Left ventricle myocardium inferior (tissue), 1 donor: ENCODE data around the gene SLC25A44. TPM values are rescaled to one million over a fixed set of nuclear protein-coding genes. Genes with fewer than 3 reads are reported as not detected.

Source experiments
- DNase-seq: peaks from one replicate; pipeline ENCODE4 v3.0.0-alpha.2; 2020
- H3K27ac ChIP-seq: fragments of 200-600 bp; replicated peaks from 2 replicates; pipeline ENCODE4 v1.8.0; 2021
- H3K27me3 ChIP-seq: fragments of 200-600 bp; 2 replicates; pipeline ENCODE4 v1.8.0; 2021; ENCODE audit warnings: low read depth
- H3K36me3 ChIP-seq: fragments of 200-600 bp; 2 replicates; pipeline ENCODE4 v1.8.0; 2021
- H3K4me1 ChIP-seq: fragments of 200-600 bp; 2 replicates; pipeline ENCODE4 v1.8.0; 2021
- H3K4me3 ChIP-seq: fragments of 200-600 bp; 2 replicates; pipeline ENCODE4 v1.8.0; 2021; ENCODE audit warnings: mild to moderate bottlenecking, moderate library complexity
- H3K9me3 ChIP-seq: fragments of 200-600 bp; replicated peaks from 2 replicates; pipeline ENCODE4 v1.8.0; 2021
- intact Hi-C: fragments of 100-400 bp; cut with micrococcal nuclease; formaldehyde crosslinking; loops from one replicate; pipeline ENCODE4 v1.11.0; 2022
- total RNA-seq: library from RNA; stranded (reverse); fragmentation: NEBNext Ultra II Directional; extraction: Animal tissue kit (Norgen Biotek cat#: 25700); gene quantifications from one replicate; pipeline ENCODE4 v1.2.1, GENCODE V29; 2021
- TF ChIP-seq, protein P1 (sequence below): fragments of 200-600 bp; IDR thresholded peaks from 2 replicates; pipeline ENCODE4 v1.8.0; 2021; ENCODE audit warnings: antibody characterized with exemption, mild to moderate bottlenecking, borderline replicate concordance
- donor health status: DM: no; HTN: yes; CAD: no; lungs with severe emphysema.

SLC25A44 gene
- total RNA-seq, 1 donor from 2014 or later, result 14.4 TPM

DNA sequence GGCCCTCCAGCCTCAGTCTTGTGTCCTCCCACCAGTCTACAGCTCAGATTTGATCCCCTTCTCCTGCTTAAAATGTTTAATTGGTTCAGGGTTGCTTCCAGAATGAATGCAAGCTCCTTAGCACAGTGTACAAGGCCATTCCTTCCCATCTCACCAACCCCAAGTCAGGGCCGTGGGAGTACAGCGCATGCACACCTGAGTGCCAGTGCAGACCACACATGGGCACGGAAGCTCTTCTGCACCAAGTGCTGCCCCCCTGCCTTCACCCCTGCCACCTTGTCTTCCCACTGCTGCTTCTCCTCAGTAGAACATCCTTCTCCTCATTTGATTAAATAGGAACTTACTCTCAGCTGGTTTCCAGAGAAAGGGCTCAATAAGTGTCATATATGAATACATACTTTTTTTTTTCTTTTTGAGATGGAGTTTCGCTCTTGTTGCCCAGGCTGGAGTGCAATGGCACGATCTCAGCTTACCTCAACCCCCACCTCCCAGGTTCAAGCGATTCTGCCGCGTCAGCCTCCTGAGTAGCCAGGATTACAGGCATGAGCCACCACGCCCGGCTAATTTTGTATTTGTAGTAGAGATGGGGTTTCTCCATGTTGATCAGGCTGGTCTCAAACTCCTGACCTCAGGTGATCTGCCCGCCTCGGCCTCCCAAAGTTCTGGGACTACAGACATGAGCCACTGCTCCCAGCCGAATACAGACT, 28.2 kb downstream of the SLC25A44 start:
- no peaks in the 10 kb centered on the region for H3K27me3 ChIP-seq
- H3K9me3 ChIP-seq, result no peaks in the 10 kb centered on the region
- peaks cover 53% of the 10 kb centered on the region for H3K36me3 ChIP-seq
- intact Hi-C loops, result loop anchor here (5.0 kb wide), 1 partner anchor 75 kb away; no protein-coding TSS in a partner anchor
- H3K4me1 ChIP-seq, result peaks cover 9% of the 10 kb centered on the region
- no peak overlapping the region for H3K27ac ChIP-seq
- no peak overlapping the region for H3K4me3 ChIP-seq
- TF ChIP-seq, protein P1, sequence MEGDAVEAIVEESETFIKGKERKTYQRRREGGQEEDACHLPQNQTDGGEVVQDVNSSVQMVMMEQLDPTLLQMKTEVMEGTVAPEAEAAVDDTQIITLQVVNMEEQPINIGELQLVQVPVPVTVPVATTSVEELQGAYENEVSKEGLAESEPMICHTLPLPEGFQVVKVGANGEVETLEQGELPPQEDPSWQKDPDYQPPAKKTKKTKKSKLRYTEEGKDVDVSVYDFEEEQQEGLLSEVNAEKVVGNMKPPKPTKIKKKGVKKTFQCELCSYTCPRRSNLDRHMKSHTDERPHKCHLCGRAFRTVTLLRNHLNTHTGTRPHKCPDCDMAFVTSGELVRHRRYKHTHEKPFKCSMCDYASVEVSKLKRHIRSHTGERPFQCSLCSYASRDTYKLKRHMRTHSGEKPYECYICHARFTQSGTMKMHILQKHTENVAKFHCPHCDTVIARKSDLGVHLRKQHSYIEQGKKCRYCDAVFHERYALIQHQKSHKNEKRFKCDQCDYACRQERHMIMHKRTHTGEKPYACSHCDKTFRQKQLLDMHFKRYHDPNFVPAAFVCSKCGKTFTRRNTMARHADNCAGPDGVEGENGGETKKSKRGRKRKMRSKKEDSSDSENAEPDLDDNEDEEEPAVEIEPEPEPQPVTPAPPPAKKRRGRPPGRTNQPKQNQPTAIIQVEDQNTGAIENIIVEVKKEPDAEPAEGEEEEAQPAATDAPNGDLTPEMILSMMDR, result no peak
- no peak for DNase-seq

DNA sequence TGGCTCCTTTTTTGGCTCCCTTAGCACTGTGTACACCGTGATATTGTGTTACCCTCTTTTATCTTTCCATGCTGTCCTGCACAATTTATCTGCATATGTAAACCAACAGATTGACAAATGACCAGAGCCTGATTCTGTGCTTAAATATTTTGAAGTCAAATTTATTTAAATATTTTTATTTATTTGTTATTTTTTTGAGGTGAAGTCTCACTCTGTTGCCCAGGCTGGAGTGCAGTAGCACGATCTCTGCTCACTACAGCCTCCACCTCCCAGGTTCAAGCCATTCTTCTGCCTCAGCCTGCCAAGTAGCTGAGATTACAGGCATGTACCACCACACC, 31.7 kb downstream of the SLC25A44 start:
- H3K4me3 ChIP-seq, result no peak overlapping the region
- H3K36me3 ChIP-seq, result peaks cover 66% of the 10 kb centered on the region
- H3K4me1 ChIP-seq, result no peaks in the 10 kb centered on the region
- intact Hi-C loops, result loop anchor here (5.0 kb wide), 1 partner anchor 133 kb away; no protein-coding TSS in a partner anchor
- H3K9me3 ChIP-seq, result no peaks in the 10 kb centered on the region
- no peaks in the 10 kb centered on the region for H3K27me3 ChIP-seq
- no peak for DNase-seq
- TF ChIP-seq, protein P1, result no peak
- no peak overlapping the region for H3K27ac ChIP-seq

DNA sequence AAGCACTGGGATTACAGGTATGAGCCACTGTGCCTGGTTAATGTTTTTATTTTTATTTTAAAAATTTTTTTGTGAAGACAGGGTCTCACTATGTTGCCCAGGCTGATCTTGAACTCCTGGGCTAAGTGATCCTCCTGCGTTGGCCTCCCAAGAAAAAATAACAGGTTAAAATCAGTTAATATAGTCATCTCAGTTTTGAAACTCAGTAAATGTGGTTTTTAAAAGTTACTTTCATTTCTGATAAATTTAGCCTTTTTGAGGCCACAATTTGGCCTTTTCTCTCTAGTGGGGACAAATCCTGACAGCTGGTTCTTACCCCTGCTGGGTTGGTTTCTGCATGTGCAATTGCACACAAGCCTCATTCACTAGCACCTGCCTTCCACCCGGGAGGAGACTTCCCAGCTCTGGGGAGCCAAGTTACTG, 32.2 kb downstream of the SLC25A44 start:
- TF ChIP-seq, protein P1, result no peak
- H3K36me3 ChIP-seq, result peaks cover 61% of the 10 kb centered on the region
- no peak overlapping the region for H3K4me3 ChIP-seq
- no peak for DNase-seq
- intact Hi-C loops, result loop anchor here (5.0 kb wide), 1 partner anchor 134 kb away; no protein-coding TSS in a partner anchor
- H3K9me3 ChIP-seq, result no peaks in the 10 kb centered on the region
- no peaks in the 10 kb centered on the region for H3K4me1 ChIP-seq
- no peak overlapping the region for H3K27ac ChIP-seq
- no peaks in the 10 kb centered on the region for H3K27me3 ChIP-seq

DNA sequence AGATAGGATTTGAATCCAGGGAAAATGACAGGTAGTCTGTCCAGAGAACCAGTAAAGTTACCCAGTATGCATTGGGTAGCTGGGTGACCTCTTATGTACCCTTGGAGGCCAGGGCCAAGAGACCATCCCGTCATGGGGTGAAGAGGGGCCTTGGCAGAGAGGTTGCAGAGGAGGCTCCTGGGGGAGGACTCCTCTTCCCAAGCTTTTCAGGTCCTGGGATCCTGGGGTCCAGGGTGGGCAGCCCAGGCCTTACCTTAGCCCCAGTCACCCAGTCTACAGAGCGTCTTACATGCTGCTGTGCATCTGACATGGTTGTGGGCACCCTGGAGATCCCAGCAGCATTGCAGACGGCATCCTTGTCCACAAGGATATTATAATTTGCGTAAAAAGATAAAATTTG, 32.9 kb downstream of the SLC25A44 start:
- TF ChIP-seq, protein P1, result no peak
- no peak overlapping the region for H3K27ac ChIP-seq
- no peak for DNase-seq
- H3K4me1 ChIP-seq, result no peaks in the 10 kb centered on the region
- no peak overlapping the region for H3K4me3 ChIP-seq
- H3K9me3 ChIP-seq, result no peaks in the 10 kb centered on the region
- peaks cover 55% of the 10 kb centered on the region for H3K36me3 ChIP-seq
- intact Hi-C loops, result loop anchor here (5.0 kb wide), 1 partner anchor 134 kb away; no protein-coding TSS in a partner anchor
- no peaks in the 10 kb centered on the region for H3K27me3 ChIP-seq

DNA sequence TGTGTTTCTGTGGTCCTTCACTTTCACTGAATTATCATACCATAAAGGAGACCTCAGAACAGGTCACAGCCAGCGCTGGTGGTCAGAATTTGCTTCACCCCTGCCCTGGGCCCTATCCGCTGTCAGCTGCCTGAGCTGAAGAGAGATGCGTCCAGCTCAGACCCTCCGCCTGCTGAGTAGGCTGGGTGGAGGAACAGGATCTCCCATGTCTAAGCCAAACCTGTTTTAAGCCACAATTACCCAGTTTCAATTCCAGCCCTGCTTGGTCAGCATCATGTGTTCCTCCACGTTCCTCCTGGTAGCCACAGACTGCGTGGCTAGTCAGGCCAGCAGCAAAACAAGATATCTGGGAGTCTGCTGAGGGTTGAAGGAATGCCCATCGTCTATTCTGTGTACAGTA, 34.6 kb downstream of the SLC25A44 start:
- TF ChIP-seq, protein P1, result no peak
- H3K4me1 ChIP-seq, result no peaks in the 10 kb centered on the region
- no peak overlapping the region for H3K27ac ChIP-seq
- peaks cover 48% of the 10 kb centered on the region for H3K36me3 ChIP-seq
- H3K4me3 ChIP-seq, result no peak overlapping the region
- DNase-seq, result no peak
- H3K9me3 ChIP-seq, result no peaks in the 10 kb centered on the region
- intact Hi-C loops, result loop anchor here (5.0 kb wide), 1 partner anchor 136 kb away; no protein-coding TSS in a partner anchor
- H3K27me3 ChIP-seq, result no peaks in the 10 kb centered on the region
